GM20431 (cell line): ENCODE data around the gene IGF1R.
"Not testable (repeated sequence)": the region's sequence is repeated elsewhere in the genome, so short reads cannot be mapped to it uniquely, and the experiment has no call there.

Experiments used
- in situ Hi-C: fragments of 300-500 bp; cut with MseI, MboI; formaldehyde crosslinking; loops from one replicate; pipeline ENCODE4 v1.15.0; 2020; ENCODE audit warnings: low sequenced_read_pairs; ENCODE audit not compliant: unreplicated experiment

IGF1R gene

DNA sequence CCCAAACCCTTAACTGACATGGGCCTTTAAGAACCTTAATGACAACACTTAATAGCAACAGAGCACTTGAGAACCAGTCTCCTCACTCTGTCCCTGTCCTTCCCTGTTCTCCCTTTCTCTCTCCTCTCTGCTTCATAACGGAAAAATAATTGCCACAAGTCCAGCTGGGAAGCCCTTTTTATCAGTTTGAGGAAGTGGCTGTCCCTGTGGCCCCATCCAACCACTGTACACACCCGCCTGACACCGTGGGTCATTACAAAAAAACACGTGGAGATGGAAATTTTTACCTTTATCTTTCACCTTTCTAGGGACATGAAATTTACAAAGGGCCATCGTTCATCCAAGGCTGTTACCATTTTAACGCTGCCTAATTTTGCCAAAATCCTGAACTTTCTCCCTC, 309.3 kb downstream of the IGF1R start:
- in situ Hi-C loops: no loop called here

DNA sequence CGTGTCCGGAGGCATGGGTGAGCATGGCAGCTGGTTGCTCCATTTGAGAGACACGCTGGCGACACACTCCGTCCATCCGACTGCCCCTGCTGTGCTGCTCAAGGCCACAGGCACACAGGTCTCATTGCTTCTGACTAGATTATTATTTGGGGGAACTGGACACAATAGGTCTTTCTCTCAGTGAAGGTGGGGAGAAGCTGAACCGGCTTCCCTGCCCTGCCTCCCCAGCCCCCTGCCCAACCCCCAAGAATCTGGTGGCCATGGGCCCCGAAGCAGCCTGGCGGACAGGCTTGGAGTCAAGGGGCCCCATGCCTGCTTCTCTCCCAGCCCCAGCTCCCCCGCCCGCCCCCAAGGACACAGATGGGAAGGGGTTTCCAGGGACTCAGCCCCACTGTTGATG, 309.7 kb downstream of the IGF1R start:
- in situ Hi-C loops: no loop called here

DNA sequence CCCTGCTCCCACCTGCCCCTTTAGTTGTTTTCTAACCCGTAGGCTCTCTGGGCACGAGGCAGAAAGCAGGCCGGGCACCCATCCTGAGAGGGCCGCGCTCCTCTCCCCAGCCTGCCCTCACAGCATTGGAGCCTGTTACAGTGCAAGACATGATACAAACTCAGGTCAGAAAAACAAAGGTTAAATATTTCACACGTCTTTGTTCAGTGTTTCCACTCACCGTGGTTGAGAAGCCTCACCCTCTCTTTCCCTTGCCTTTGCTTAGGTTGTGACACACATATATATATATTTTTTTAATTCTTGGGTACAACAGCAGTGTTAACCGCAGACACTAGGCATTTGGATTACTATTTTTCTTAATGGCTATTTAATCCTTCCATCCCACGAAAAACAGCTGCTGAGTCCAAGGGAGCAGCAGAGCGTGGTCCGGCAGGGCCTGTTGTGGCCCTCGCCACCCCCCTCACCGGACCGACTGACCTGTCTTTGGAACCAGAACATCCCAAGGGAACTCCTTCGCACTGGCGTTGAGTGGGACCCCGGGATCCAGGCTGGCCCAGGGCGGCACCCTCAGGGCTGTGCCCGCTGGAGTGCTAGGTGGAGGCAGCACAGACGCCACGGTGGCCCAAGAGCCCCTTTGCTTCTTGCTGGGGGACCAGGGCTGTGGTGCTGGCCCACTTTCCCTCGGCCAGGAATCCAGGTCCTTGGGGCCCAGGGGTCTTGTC, 310.7 kb downstream of the IGF1R start:
- in situ Hi-C loops: no loop called here

DNA sequence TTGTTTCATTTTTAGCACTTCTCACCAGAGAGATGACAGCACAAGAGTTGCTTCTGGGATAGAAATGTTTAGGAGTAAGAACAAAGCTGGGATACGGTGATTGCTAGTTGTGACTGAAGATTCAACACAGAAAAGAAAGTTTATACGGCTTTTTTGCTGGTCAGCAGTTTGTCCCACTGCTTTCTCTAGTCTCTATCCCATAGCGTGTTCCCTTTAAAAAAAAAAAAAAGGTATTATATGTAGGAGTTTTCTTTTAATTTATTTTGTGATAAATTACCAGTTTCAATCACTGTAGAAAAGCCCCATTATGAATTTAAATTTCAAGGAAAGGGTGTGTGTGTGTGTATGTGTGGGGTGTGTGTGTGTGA, 311.3 kb downstream of the IGF1R start:
- in situ Hi-C loops: no loop called here

DNA sequence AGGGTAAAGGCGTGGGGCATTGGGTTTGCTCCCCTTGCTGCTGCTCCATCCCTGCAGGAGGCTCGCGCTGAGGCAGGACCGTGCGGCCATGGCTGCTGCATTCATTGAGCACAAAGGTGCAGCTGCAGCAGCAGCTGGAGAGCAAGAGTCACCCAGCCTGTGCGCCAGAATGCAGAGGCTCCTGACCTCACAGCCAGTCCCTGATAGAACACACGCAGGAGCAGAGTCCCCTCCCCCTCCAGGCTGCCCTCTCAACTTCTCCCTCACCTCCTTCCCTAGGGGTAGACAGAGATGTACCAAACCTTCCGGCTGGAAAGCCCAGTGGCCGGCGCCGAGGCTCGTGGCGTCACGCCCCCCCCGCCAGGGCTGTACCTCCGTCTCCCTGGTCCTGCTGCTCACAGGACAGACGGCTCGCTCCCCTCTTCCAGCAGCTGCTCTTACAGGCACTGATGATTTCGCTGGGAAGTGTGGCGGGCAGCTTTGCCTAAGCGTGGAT, 312.3 kb downstream of the IGF1R start:
- in situ Hi-C loops: no loop called here

DNA sequence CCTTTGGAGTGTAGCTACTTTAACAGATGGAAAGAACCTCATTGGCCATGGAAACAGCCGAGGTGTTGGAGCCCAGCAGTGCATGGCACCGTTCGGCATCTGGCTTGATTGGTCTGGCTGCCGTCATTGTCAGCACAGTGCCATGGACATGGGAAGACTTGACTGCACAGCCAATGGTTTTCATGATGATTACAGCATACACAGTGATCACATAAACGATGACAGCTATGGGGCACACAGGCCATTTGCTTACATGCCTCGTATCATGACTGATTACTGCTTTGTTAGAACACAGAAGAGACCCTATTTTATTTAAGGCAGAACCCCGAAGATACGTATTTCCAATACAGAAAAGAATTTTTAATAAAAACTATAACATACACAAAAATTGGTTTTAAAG, 315.1 kb downstream of the IGF1R start:
- in situ Hi-C loops: no loop called here

DNA sequence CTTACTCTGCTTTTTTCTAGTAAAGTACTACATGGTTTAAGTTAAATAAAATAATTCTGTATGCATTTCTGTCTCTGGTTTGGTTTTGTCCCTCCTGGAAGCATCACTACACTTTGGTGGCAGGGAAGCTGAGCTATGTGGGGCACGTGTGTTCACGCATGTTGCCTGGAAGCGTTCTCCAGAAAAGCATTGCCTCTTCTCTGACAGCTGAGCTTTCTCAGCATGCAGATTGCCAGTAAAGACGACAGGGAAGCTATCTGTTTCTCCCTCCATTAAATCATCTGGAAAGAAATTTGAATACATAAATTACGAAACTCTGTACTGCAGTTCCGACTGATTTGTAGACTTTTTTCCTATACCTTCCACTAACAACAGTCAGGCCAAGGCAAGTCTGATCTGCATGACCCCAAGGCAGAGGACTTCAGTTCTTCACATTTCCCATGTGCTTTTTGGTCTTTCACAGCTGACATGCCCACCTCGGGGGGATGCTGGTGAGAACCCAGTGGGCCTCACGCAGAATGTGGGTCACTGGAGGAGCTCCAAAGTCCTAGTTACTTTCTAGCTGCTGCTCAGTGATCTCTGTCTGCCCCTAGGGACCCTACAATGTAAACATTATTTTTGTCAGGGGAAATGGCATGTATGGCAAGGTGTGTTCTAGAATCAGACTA, 316.3 kb downstream of the IGF1R start:
- in situ Hi-C loops: no loop called here

DNA sequence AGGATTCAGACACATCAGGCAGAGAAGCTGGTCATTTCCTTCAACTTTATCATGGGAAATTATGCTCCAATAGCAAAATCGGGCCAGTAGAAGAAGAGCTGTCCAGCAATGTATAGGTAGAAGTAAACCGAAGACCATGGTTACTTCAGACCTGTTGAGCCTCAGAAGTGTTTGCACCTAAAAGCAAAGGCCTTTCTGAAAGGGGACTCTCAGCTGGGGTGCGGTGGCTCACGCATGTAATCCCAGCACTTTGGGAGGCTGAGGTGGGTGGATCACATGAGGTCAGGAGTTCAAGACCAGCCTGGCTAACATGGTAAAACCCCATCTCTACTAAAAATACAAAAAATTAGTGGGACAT, 316.8 kb downstream of the IGF1R start:
- in situ Hi-C loops: not testable (repeated sequence)

DNA sequence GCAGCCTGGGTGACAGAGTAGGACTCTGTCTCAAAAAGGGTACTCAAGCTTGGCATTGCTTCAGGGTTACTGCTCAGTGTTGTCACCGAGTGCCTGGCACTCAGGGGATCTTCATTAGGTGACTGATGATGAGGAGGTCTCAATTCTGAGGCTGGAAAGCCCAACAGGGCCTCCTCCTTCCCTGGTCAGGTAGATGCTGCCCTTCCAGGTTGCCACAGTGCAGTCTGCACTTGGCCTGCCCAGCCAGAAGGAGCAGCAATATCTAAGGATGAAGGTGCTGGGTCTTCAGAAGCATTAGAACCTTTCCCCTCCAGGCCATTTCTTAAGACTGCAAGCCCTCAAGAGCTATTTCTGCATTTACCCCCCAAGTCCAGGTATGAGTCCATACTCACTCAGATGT, 317.3 kb downstream of the IGF1R start:
- in situ Hi-C loops: no loop called here

DNA sequence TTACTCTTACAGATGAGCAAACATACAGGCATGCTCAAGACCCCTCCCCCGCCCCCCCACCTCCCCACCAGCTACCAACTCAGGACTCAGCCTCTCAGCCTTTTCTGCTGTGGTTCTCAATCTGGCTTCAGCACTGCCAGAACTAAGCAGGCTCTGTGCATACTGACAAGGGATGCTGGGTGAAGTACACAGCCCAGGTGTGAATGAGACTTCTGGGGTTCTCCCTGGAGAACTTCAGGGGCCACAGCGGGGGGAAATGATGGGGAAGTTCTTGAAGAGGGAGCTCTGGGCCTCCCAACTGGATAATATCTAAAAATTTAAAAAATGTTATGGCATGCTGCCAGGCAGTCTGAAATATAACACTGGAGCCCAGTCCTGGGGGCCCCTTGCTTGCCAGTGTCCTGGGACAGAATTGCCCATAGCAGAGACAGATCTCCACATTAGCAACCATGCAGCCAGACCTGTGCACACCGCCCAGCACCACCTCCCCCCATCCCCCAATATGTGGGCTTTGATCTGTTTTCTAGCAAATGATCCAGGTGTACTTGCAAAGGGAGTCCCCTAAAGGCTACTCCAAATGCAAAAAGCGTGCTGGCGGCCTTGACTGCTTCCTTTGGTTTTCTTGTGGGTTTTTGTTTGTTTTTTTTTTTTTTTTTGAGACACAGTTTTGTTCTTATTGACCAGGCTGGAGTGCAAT, 317.9 kb downstream of the IGF1R start:
- in situ Hi-C loops: no loop called here

DNA sequence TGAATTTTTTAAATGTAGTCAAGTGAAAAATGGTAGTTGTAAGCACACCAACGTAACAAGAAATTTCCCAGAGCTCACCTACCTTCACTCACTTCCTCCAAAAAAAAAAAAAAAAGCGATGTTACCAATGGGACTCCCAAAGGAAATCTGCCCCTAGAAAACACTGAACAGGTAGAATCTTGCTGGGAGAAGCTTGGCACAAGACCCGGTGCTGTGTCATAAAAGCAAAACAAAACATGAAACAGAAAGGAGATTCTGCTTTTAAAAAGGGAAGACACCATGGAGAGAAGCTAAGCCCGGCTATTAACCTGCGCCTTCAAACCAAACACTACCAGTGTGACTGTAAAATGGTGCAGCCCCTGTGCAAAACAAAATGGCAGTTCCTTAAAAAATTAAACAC, 318.8 kb downstream of the IGF1R start:
- in situ Hi-C loops: no loop called here

DNA sequence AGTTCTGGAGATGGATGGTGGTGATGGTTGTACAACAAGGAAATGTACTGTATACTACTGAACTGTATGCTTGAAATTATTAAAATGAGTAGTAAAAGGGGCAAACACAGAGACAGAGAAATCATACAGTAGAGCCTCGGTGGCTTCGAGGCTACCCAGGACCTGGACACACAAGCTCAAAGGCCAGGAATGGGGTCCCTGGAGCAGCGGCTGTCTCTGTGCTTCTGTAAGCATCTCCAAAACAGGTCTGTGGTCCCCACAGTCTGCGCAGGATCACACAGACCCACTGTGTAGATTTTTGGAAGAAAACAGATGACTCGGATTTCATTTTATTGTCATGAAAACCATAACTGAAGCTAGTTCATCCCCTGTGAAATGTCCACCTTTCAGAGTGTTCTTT, 319.6 kb downstream of the IGF1R start:
- in situ Hi-C loops: no loop called here

DNA sequence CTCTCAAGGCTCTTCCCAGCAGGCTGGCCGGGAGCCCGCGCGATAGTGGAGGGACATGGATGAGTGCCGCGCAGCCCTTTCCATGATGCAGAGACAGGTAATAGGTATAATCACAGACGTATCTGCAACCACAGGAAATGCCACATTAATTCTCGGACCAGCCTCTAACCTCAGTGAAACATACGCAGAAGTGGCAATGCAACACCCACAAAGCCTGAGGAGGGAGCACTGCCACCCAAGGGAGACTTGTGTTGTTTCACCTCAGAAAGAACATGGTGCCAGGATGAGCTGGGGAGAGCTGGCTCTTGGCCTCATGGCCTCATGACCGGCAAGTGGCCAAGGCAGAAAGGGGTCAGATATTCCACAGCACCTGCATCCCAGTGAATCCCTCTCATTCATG, 320.2 kb downstream of the IGF1R start:
- in situ Hi-C loops: no loop called here

DNA sequence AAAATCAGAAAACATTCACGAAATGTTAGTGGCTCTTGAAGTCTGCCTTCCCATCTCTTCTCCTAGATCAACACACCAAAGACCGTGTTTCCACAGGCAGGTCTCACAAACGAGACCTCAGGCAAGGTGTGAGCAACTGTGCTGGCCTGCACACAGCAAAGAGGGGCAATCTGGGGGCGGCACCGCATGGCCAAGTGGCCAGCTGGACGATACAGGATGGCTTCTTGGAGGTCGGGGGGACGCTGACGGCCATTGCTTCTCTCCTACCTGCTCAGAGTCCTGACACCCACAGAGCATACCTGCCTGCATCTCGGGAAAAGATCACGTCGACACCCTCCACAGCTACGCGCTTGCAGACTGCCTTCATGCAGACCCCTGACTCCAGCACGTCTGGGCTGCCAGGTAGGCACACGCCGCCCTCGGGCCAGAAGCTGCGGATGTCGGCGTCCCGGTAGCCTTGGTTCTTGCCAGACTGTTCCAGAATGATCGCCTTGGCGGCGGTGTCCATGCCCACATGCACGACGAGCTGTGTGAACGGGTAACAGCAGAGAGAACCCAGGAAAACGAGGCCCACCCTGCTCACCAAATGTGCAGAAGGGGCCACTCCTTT, 320.9 kb downstream of the IGF1R start:
- in situ Hi-C loops: no loop called here

DNA sequence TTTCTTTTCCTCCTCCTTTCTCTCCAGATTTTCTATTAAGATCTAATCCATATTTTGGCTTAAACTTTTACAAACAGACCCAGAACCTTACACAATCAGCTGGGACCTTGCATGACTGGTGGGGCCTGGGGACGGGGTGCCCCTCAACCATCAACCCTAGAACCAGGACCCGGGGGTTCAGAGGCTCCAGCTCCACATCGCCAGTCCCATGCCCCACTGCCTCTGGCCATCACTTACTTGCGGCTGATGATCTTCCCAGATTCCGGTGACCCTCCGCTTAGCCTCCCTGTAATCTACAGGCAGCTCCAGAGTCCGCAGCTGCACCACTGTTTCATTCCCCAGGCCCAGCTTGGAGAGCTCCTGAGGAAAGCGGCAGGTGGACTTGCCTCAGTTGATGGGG, 322.5 kb downstream of the IGF1R start:
- in situ Hi-C loops: no loop called here

DNA sequence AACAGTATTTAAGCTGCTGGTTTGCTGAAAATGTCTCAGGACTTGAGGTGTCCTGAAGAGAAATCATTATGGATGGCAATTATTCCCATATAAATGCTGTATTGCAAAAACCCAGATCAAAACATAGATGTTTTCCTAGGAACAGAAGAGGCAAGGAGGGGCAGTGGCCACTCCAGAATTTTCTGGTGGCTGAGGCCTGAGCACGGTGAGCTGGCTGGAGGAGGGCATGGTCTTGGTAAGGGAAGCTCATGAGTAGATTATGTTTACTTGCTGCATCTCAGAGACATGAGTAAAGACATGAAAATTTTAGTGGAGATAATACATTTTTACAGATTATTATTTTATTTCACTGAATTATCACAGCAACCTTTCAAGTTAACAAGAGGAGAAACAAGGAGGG, 328.2 kb downstream of the IGF1R start:
- in situ Hi-C loops: no loop called here

DNA sequence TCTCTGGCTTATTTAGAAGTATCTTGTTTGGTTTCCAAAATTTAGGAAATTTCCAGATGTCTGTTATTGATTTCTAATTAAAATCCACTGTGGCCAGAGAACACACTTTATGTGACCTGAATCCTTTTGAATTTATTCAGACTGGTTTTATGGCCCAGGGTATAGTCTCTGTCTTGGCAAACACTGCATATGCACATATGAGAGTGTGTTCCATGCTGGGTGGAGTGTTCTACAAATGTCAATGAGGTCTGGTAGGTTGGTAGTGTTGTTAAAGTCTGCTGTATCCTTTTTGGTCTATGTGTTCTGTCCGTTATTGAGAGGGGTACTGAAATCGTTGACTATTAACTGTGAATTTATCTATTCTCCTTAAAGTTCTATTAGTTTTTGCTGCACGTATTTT, 329.1 kb downstream of the IGF1R start:
- in situ Hi-C loops: no loop called here

DNA sequence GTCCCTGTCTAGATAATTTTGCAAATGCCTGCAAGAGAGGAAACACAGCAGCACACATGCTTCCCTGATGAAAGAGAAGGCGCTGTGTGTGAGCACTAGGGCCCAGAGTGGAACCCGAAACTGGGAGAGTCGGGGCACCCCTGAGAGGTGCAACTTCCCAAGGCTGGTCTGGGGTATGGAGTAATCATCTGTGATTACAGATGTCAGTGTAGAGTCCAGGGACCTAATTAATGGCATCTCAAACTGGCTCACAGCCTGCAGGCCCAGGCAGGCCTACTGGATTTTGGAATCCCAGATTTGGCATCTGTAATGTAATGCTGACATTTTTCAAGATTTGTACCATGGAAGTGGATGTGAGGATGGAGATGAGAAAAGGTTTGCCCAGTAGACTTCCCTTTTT, 329.8 kb downstream of the IGF1R start:
- in situ Hi-C loops: no loop called here

DNA sequence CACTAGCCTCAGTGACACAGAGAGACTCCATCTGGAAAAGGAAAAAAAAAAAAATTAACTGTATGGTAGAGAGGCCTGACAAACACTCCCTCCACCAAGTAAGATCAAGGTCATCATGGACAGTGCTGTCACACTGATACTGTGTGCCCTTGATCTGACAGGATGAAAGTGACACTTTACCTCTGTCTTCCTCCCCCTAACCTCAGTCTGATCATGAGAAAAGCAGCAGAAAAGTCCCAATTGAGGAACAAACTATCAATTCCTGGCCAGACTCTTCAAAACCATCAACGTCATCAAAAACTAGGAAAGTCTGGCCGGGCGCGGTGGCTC, 332.5 kb downstream of the IGF1R start:
- in situ Hi-C loops: no loop called here

DNA sequence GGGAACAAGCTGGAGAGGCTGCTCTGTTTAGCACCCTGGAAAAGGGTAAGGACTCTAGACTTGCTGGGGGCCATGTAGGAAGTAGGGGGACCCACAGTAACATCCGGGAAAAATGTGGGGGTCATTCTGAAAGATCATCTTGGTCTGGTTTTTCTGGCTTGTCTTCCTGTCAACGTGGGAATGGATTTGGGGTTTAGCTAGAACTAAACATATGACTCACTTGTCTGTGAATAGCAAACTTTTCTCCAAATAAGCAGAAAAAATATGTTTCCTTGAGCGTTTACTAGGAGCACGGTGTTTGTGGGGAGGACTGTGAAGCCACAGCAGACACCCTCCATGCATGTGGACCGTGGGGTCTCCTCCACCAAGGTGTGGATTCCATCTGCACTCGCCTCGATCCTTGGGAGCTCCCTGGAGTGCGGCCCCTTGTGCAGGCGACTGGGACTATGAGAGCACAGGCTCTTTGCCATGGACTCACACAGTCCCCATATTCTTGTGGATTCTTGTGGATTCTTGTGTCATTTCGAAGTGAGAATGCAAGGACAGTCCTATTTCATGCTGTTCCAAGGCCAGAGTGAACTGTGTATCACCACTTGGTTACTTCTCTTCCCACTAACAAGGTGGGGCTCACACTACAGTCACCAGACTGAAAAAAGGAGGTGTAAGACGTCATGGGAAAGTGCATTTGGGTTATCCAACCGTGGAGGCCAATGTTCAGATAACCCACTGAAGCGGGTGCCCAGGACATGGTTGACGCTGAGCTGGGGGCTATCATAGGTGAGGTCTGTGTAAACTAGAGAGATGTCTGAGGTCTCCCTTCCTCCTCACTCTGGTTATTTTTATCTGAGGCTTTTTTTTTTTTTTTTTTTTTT, 333.7 kb downstream of the IGF1R start:
- in situ Hi-C loops: no loop called here
